Keratinocyte (primary cell): Measurements from ENCODE around the gene TRMT61A.

Source experiments
- CTCF ChIP-seq, 3 experiments: IDR thresholded peaks in 1 of 3; conservative IDR thresholded peaks in 1 of 3; optimal IDR thresholded peaks in 1 of 3; 2 replicates in 2 of 3; 3 replicates in 1 of 3; pipeline versions ENCODE3 to v1.5.1; 2011; ENCODE audit warnings: low read length in 3 of 3, mild to moderate bottlenecking in 3 of 3, moderate library complexity in 2 of 3, control low read depth in 1 of 3, inconsistent platforms in 1 of 3; ENCODE audit not compliant: insufficient read depth in 2 of 3; ENCODE audit errors: extremely low read depth in 1 of 3
- EZH2 ChIP-seq: IDR thresholded peaks from one replicate; pipeline ENCODE4 v1.6.1; 2012; ENCODE audit warnings: inconsistent platforms, mild to moderate bottlenecking, low read length, moderate library complexity

GRCh38 chr14:103545219-103545914 lies 16.4 kb downstream of the TRMT61A start:
- no peak for TF ChIP-seq CTCF (optimal IDR thresholded peaks at IDR 0.05 in 1 of 3, IDR thresholded peaks at IDR 0.05 in 1 of 3, conservative IDR thresholded peaks at IDR 0.05 in 1 of 3; ENCODE audit: extremely low read depth in 1 of 3, insufficient read depth in 2 of 3, low read length in 3 of 3)
- TF ChIP-seq EZH2, result no peak
